Adrenal gland (tissue), 19 donors: ENCODE data around the gene SNX30. TPM values are rescaled to one million over a fixed set of nuclear protein-coding genes. Genes with fewer than 3 reads are reported as not detected.

Experiments used
- DNase-seq, 7 donors: peaks; one replicate each; pipeline ENCODE4 v3.0.0-alpha.2; 2019 to 2020
- H3K27ac ChIP-seq, 5 donors: fragments of 200-600 bp; sonication (generic) in 4 of 5; 1 replicate in 3 of 5; 2 replicates in 2 of 5; pipeline versions ENCODE4 v1.5.1 to v1.8.0; 2016 to 2020; ENCODE audit warnings: mild to moderate bottlenecking in 1 of 5
- H3K27me3 ChIP-seq: fragments of 200-600 bp; 2 replicates; pipeline ENCODE4 v1.8.0; 2021
- H3K36me3 ChIP-seq, 2 donors: fragments of 200-600 bp; replicated peaks in 1 of 2; 1 replicate in 1 of 2; 2 replicates in 1 of 2; pipeline versions ENCODE4 v1.5.1 to v1.8.0; 2018 to 2022
- H3K4me1 ChIP-seq, 2 donors: fragments of 200-600 bp; replicated peaks in 1 of 2; 1 replicate in 1 of 2; 2 replicates in 1 of 2; pipeline versions ENCODE4 v1.5.1 to v1.8.0; 2018 to 2021
- H3K4me3 ChIP-seq, 4 donors: fragments of 200-600 bp; sonication (generic) in 3 of 4; one replicate each; pipeline ENCODE4 v1.5.1; 2016 to 2018
- H3K9me3 ChIP-seq, 3 donors: fragments of 200-600 bp; sonication (generic) in 1 of 3; replicated peaks in 1 of 3; 1 replicate in 2 of 3; 2 replicates in 1 of 3; pipeline versions ENCODE4 v1.5.1 to v1.8.0; 2016 to 2021
- CTCF ChIP-seq, 6 experiments: fragments of 450-650 bp in 4 of 6; fragments of 200-600 bp in 2 of 6; sonication (generic) in 1 of 6; IDR thresholded peaks; 1 replicate in 5 of 6; 2 replicates in 1 of 6; pipeline versions ENCODE4 v1.5.1 to v1.8.0; 2016 to 2021; ENCODE audit warnings: antibody characterized with exemption in 6 of 6, mild to moderate bottlenecking in 2 of 6, moderate library complexity in 1 of 6
- POLR2A ChIP-seq, 2 donors: fragments of 450-650 bp; IDR thresholded peaks; one replicate each; pipeline ENCODE4 v1.6.1; 2017; ENCODE audit warnings: antibody characterized with exemption in 2 of 2, mild to moderate bottlenecking in 2 of 2, moderate library complexity in 1 of 2
- WGBS, 4 donors: extraction: QIAGEN DNeasy Blood & Tissue Kit in 2 of 4; methylation state at CpG; one replicate each; pipeline versions ENCODE4 v1.1.5 to v1.1.7; 2013 to 2017; 5-methylcytosine and 5-hydroxymethylcytosine counted together
- intact Hi-C, 2 donors: fragments of 100-400 bp; cut with DNase I; formaldehyde crosslinking; loops; one replicate each; pipeline versions ENCODE4 v1.14.1 to v1.15.0; 2022 to 2023
- long read RNA-seq, 10 donors: library from polyadenylated mRNA in 3 of 10; unstranded in 2 of 10; stranded (forward) in 1 of 10; transcript quantifications; one replicate each; pipeline ENCODE4 v2.0.0 and lab custom pipeline, GENCODE V29; 2021 to 2026
- polyA plus RNA-seq, 3 donors: library from polyadenylated mRNA; stranded (reverse); fragments of 200-250 nt in 2 of 3; fragments of 350-450 nt in 1 of 3; fragmentation: Illumina TruSeq in 1 of 3; extraction: RNeasy Lipid Tissue Mini Kit (QIAGEN cat#74804) in 1 of 3; gene quantifications; one replicate each; pipeline ENCODE4 v1.2.3, GENCODE V29; 2013 to 2014
- total RNA-seq, 9 donors: library from RNA; depleted of rRNA in 4 of 9; stranded (reverse); fragments of >200 nt in 4 of 9; fragments of 120-200 nt in 1 of 9; fragmentation: NEBNext Ultra II Directional in 1 of 9; extraction: Animal tissue kit (Norgen Biotek cat#: 25700) in 1 of 9; gene quantifications; one replicate each; pipeline versions ENCODE4 v1.1.0 to v1.2.4, GENCODE V29; 2013 to 2023
- donor health status: healthy with polysubstance abuse.
- donor health status: Bipolar disorder and iron deficiency.
- donor health status: DM: yes; HTN: yes; CAD: no.
- donor health status: DM: no; HTN: no; CAD: no.
- donor health status: DM: no; HTN: no; CAD: no.
- donor health status: DM: yes; HTN: yes; CAD: no.

Gene SNX30
- 10 to 100 TPM in 1 of 9 donors, 1 to 10 TPM in 8; 7.8 to 12.3 (median 9.4) TPM for total RNA-seq
- polyA plus RNA-seq: 1 to 10 TPM in 2 of 3 donors, under 1 TPM in 1; 0.84 to 5.0 (median 2.0) TPM
- long read RNA-seq, donor 1: 0 reads
- long read RNA-seq, donor 2, full-length matches to known transcripts: 2 of 2 reads
- long read RNA-seq, donor 2, partial matches to known transcripts: 0 of 2 reads
- long read RNA-seq, donor 2, other reads (novel, unspliced or antisense): 0 of 2 reads
- long read RNA-seq, donor 3: 0 reads
- long read RNA-seq, donor 4, partial matches to known transcripts: 0 of 1 reads
- long read RNA-seq, donor 4, other reads (novel, unspliced or antisense): 1 of 1 reads
- long read RNA-seq, donor 5, full-length matches to known transcripts: 1 of 6 reads
- long read RNA-seq, donor 5, partial matches to known transcripts: 0 of 6 reads
- long read RNA-seq, donor 5, other reads (novel, unspliced or antisense): 5 of 6 reads
- long read RNA-seq, donor 6: 0 reads
- long read RNA-seq, donor 7: 0 reads
- long read RNA-seq, donor 8: 0 reads
- long read RNA-seq, donor 9: 0 reads
- long read RNA-seq, donor 10, full-length matches to known transcripts: 1 of 1 reads
- long read RNA-seq, donor 10, partial matches to known transcripts: 0 of 1 reads
- long read RNA-seq, donor 10, other reads (novel, unspliced or antisense): 0 of 1 reads

- intact Hi-C loops: no loop called here
- 6 to 14% (median 8%) methylated on average over 26 to 45 of the region's 49 CpGs for WGBS, 4 donors
- Histone ChIP-seq H3K4me3 (peak within 1 kb of the TSS; percentile 63 to 96 (median 92)), H3K9me3 (no peaks in the 10 kb centered on the region), H3K4me1 (peaks cover 6 to 39% of the 10 kb centered on the region in 2 donors), H3K36me3 (no peaks in the 10 kb centered on the region), H3K27me3 (no peaks in the 10 kb centered on the region), H3K27ac (peak within 1 kb of the TSS; percentile 26 to 90 (median 69))
- DNase-seq: peak; percentile 90 to 93 (median 91)
- TF ChIP-seq POLR2A (IDR thresholded peaks at IDR 0.05) (peak; percentile 54 to 83), CTCF (IDR thresholded peaks at IDR 0.05) (no peak)
Measured at GRCh38 chr9:112750016-112750763, at the start of gene SNX30. TSS of gene SNX30 (plus strand) at chr9:112750760. CDS start at chr9:112751002, 242 bp downstream.

- Histone ChIP-seq H3K9me3 (no peaks in the 10 kb centered on the region), H3K27me3 (no peaks in the 10 kb centered on the region), H3K36me3 (no peaks in the 10 kb centered on the region), H3K4me3 (no peak overlapping the region), H3K4me1 (peaks cover 0 to 14% of the 10 kb centered on the region in 2 donors), H3K27ac (no peak overlapping the region)
- 79 to 90% (median 89%) methylated on average over 2 of the region's 2 CpGs for WGBS, 4 donors
- intact Hi-C loops: no loop called here
- no peak for DNase-seq
- TF ChIP-seq POLR2A (IDR thresholded peaks at IDR 0.05) (no peak), CTCF (IDR thresholded peaks at IDR 0.05) (no peak)
Measured at GRCh38 chr9:112703304-112703703, 47.3 kb upstream of the SNX30 start.

GRCh38 chr9:112705768-112706427 lies 44.7 kb upstream of the SNX30 start:
- peaks cover 0 to 17% of the 10 kb centered on the region in 2 donors for H3K4me1 ChIP-seq
- TF ChIP-seq POLR2A (IDR thresholded peaks at IDR 0.05) (no peak), CTCF (IDR thresholded peaks at IDR 0.05) (peak; percentile 15 to 68 (median 62))
- H3K4me3 ChIP-seq: no peak overlapping the region
- no peak overlapping the region for H3K27ac ChIP-seq
- DNase-seq: peak; percentile 53 to 77 (median 68)
- WGBS, 4 donors: 36 to 51% (median 44%) methylated on average over 6 of the region's 6 CpGs
- H3K36me3 ChIP-seq: no peaks in the 10 kb centered on the region
- intact Hi-C loops: no loop called here
- no peaks in the 10 kb centered on the region for H3K9me3 ChIP-seq
- no peaks in the 10 kb centered on the region for H3K27me3 ChIP-seq
